HG02885 (cell line): Measurements from ENCODE around the gene MAPK8.
A peak's percentile ranks its signal among the peaks of the same experiment; 100 is the strongest.

Experiments
- ATAC-seq: cut with Tn5 transposase; IDR thresholded peaks from one replicate; pipeline ENCODE4 v1.9.1; 2021; ENCODE audit warnings: mild to moderate bottlenecking; ENCODE audit not compliant: unreplicated experiment, poor library complexity

MAPK8 gene

DNA sequence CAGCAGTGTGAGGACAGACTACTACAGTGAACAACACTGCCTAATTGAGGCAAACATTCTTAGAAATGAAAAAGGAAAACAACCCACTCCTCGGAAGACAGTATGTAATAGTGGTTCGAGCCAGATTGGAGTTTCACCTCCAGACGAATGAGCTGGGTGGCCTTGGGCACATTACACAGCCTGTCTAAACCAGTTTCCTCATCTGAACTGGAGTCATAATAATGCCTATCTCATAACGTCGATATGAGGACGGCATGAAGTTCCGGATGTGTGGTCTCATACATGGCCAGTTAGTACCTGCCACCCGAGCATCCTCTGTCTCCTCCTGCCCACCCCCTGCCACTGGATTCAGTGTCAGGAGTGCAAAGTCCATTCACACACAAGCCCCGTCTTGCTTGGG lies 16.2 kb upstream of the MAPK8 start:
- ATAC-seq: no peak

DNA sequence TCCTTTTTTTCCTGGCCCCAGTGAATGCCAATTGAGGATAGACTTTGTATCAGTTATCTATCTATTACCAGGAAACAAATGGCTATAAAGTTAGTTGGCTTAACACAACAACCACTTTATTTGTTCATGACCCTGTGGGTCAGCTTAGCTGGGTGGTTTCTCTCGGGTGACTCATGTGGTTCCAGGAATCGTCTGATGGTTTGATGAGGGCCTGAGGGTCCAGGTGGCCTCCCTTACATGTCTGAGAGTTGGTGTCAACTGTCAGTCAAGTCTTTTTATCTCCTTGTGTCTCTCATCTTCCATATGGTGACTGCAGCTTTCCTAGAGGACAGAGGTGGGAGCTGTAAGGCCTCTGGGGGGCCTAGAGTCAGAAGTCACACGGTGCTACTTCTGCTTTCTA lies 15.3 kb upstream of the MAPK8 start:
- no peak for ATAC-seq

DNA sequence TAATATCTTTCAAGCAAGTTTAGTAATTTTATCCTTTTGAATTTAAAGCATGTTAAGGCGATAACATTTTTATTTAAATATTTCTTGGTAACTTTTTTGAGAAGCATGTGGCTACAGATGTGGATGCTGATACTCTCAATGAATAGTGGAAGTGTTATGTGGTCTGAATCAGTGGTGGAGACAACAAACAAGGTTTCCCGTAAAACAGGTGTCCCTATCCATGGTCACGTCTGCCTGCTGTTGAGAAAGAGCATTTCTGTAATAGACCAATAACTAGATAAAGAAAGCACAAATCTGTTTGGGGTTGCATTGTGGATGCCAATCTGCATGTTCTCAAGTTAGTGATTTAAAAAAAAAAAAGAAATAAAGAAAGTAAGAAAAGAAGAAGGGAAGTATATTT lies 13.9 kb upstream of the MAPK8 start:
- ATAC-seq: no peak

GRCh38 chr10:48294431-48294830 lies 12.0 kb upstream of the MAPK8 start:
- no peak for ATAC-seq

GRCh38 chr10:48296576-48297098 lies 9.8 kb upstream of the MAPK8 start:
- ATAC-seq: no peak

DNA sequence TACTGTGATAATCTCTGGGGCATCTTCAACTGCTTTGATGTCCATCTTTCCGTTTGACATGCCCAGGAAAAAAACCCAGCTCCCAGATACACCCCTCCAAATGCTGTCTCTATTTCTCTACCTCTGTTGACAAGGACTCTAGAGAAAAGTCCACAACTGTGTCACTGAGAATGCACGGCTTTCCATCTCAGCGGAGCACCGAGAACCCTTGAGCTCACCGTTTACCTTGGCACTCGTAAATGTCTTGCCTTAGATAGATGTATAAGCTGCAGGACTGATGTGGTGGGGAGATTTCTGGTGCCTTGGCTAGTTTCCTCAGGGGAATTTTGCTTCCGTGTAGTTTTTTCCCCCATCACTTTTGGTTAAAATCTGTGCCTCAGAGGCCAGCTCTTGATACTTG lies 7.4 kb upstream of the MAPK8 start:
- no peak for ATAC-seq

DNA sequence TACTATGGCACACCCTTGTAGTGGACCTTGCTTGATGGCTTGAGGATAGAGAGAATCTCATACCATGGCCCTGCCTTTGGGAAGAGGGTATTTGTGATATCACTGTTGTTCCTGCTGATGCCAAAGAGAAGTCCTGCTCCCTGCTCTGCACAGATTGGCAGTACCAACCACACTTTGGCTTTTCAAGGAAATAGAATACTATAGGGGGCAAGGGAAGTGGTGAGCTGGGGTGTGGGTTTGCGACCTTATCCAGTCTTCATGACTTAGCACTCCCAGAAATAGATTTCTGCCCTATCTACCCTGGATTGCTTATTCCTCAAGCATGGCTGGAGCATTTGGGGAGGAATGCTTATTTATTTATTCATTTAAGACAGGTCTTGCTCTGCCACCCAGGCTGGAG lies 6.8 kb upstream of the MAPK8 start:
- ATAC-seq: no peak

- ATAC-seq: no peak
These were observed 5.9 kb upstream of the MAPK8 start for GRCh38 chr10:48300556-48300955.

GRCh38 chr10:48302515-48303476 lies 3.7 kb upstream of the MAPK8 start:
- no peak for ATAC-seq

DNA sequence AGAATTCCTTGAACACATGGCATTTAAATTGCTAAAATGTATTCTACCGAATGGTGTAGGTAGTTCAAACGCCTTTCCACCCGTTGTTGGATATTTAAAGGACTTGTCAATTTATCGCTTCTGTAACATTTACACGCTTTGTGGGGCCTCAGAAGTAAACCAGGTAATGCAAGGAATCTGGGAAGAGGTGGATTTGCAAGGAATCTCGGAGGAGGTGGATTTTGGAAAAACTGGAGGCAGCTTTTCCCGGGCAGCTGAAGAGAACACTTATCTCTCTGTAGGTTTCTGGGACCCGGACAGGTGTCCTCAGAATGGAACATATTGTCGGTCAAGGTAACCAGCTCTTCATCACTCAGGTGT lies 592 bp upstream of the MAPK8 start:
- ATAC-seq: no peak

DNA sequence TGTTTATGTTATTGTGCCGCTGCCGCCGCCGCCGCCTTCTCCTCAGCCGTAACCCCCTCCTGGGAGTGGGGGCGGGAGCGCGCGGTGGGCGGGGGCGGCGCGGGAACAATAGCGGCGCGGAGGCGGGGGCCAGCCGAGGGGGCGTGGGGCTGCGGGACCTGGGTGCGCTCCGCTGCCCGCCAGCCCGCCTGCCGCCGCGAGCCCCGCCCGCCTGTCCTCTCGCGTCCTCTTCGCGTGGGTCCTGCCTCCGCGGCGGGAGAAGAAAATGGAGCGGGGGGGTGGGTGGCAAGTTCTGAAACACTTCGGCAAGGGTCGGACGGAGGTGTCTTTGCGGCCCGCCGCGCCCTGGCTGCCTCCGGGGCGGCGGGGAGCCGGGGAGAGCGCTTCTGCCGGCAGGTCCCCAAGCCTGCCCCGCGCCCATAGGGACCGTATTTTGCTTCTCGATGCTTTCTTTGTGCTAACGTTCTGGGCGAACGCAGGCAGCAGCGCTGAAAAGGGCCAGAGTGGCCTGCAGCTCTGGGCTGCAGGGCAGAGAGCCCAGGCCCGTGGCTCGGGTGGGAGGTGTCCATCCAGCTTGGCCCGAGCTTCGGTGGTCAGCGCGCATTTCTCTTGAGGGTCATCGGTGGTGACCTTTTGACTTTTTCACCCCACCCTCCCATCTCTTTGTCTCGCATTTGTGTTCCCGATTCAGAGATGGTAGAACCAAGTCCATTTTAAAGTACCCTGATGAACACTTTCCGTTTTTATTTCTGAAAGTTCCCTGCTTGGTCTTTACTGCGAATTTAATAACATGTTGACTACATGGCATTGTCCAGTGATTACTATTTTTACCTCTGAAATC lies 613 bp downstream of the MAPK8 start:
- peak; percentile 40 for ATAC-seq

DNA sequence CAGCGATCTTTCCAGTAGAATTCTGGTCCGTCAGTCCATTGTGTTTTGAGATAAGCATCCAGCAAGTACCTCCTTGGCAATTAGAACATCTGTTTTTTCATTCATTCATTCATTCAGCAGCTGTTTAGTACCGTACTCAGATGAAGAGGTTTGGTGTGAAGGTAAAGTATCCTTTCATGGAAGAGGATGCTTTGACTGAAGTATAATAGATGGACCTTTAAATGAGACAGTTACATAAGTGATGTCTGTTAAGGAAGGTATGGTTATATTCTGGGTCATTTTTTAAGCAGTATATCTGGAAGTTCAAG lies 1.2 kb downstream of the MAPK8 start:
- no peak for ATAC-seq

DNA sequence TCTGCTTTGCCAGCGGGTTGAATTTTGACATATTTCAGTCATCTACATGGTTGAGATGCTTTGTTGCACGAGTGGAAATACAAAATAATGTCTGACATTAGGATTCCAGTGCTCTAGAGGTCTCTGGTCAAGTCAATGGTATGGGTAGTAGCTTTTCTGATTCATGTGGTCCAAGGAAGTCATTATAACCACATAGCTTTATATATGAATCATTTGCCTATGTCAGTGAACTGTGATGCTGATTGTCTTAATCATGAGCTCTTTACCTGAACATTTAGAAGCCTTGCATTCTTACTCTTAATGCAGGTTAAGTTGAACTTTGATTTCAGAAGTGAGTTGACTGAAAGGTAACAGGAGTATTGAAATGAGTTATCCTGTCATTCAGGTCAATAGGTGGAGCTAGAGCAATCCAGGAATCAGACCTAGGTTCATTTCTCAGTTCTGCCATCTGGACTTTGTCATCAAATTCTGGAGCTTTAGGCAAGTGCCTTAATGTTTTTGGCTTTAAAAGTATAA lies 3.3 kb downstream of the MAPK8 start:
- no peak for ATAC-seq

DNA sequence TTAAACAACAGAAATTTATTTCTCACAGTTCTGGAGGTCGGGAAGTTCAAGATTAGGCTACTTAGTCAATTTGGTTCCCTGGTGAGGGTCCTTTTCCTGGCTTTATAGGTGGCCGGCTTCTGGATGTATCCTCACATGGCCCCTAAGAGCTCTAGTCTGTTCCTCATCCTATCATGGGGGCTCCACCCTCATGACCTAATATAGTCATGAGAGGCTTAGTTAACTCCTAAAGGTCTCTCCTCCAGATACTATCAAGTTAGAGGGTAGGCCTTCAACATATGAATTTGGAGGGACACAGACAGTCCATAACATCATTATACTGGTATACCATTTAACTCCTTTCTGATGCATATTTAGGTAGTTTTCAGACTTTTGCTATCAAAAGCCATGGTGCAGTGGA lies 7.6 kb downstream of the MAPK8 start:
- no peak for ATAC-seq

DNA sequence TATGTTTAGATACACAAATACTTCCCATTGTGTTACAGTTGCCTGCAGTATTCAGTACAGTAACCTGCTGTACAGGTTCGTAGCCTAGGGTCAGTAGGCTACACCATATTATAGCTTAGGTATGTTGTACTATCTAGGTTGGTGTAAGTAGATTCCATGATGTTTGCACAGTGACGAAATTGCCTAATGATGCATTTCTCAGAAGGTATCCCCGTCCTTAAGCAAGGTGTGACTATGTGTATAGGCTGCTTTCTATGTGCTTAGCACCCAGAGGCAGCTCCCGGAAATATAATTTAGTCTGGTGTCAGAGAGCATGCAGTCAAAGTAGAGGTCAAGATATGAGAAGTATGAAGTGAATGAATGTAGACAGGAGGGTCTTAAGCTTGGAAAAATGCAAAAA lies 9.8 kb downstream of the MAPK8 start:
- ATAC-seq: no peak

- ATAC-seq: no peak
These were observed 11.0 kb downstream of the MAPK8 start for GRCh38 chr10:48317321-48317990.

DNA sequence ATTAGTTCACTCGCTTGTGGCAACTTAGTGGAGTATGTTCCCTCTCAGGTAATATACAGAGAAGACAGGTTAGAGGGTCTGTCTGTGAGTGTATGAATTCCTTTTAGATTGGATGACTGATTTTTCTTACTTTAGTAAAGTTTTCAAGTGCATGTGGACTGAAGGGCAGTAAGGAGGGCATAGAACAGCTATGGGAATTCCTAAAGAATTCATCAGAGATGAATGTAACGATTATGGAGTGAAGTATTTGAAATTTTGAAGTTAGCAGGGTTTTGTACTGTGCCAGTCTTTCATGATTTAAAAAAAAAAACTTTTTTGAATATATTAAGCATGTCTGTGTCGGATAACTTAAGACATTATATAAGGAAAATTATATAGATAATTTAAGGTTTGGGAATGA lies 15.5 kb downstream of the MAPK8 start:
- ATAC-seq: no peak

DNA sequence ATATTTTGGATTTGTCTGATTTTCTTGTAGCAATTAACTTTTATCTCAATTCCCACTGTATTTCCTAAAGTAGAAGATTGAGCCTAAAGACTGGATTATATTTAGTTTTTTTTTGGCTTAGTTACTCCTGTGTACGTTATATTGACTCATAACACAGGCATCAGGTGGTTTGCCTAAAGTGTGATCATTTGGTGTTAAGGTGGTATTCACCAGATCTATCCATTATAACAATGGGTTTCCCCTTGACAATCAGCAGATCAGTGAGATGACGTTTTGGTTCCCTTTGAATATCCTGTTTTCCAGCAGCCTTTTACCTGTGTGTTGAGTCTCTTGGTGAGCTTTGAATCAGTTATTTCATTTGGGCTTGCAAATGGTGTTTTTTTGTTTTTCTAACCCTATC lies 18.1 kb downstream of the MAPK8 start:
- no peak for ATAC-seq

- no peak for ATAC-seq
These were observed 23.8 kb downstream of the MAPK8 start for GRCh38 chr10:48330269-48330668.

DNA sequence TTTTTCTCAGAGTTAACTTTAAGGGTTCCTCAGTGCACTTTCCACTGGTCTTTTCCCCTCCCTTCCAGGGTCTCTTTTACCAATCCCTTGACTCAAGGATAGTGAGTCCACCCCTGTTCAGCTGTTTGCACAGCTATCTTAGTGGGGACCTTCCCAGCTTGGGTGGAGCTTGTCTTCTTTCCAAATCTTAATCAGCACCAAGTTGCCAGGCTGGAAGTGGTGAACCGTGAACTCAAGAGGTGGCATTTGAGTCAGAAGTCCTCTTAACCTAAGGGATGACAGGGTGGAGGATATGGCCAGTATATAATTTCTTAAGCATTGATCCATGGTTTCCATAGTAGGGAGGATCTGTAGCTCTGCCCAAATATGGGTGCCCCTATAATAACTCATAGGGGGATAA lies 25.0 kb downstream of the MAPK8 start:
- ATAC-seq: no peak
